Neuron (in vitro differentiated cells): ENCODE results near the gene ORAI2.
"Not testable (repeated sequence)": the region's sequence is repeated elsewhere in the genome, so short reads cannot be mapped to it uniquely, and the experiment has no call there.

ENCODE experiments used
- H2AFZ ChIP-seq: one replicate; pipeline ENCODE4 v1.6.1; 2013; ENCODE audit warnings: low read depth, mild to moderate bottlenecking, inconsistent platforms, low read length, moderate library complexity
- H3K27me3 ChIP-seq: one replicate; pipeline ENCODE4 v1.6.1; 2013; ENCODE audit warnings: low read length; ENCODE audit not compliant: insufficient read depth
- H3K36me3 ChIP-seq: one replicate; pipeline ENCODE4 v1.6.1; 2013; ENCODE audit warnings: low read length; ENCODE audit not compliant: insufficient read depth
- H3K4me1 ChIP-seq: one replicate; pipeline ENCODE4 v1.6.1; 2013; ENCODE audit warnings: low read length; ENCODE audit not compliant: insufficient read depth
- H3K4me3 ChIP-seq: 2 replicates; pipeline ENCODE4 v1.5.1; 2013; ENCODE audit warnings: mild to moderate bottlenecking, low read length, moderate library complexity
- H3K9me3 ChIP-seq: one replicate; pipeline ENCODE4 v1.6.1; 2013; ENCODE audit warnings: low read length

The ORAI2 gene

GRCh38 chr7:102439963-102440795 is 6.8 kb downstream of the ORAI2 start:
- no peaks in the 10 kb centered on the region for H3K9me3 ChIP-seq
- H3K4me1 ChIP-seq: peaks cover 5% of the 10 kb centered on the region
- no peak overlapping the region for H2AFZ ChIP-seq
- peaks cover 25% of the 10 kb centered on the region for H3K36me3 ChIP-seq
- no peak overlapping the region for H3K4me3 ChIP-seq
- no peaks in the 10 kb centered on the region for H3K27me3 ChIP-seq

DNA sequence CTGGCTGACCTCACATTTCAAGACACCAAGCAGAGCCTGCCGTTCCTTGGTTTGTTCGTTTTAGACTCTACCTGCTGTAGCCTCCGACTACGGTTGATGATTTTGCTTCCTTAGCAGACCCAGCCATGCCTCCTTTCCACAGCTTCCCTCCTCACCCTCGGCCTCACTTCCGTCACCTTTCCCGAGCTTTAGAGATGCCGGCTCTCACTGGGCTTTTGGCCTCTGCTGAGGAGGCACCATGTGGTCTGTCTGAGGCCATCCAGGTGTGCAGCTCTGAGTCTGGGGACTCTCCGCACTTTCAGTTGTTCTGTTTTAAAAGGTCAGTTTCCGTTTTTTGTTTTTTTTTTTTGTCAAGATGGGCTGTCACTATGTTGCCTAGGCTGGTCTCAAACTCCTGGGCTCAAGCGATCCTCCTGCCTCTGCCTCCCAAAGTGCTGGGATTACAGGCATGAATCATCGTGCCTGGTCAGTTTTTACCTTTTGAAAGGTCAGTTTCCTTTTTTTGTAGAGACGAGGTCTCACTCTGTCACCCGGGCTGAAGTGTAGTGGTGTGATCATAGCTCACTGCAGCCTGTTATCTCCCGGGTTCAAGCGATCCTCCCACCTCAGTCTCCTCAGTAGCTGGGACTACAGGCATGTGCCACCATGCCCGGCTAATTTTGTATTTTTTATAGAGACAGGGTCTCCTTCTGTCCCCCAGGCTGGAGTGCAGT is 11.7 kb downstream of the ORAI2 start:
- Histone ChIP-seq H3K36me3 (peaks cover 38% of the 10 kb centered on the region), H2AFZ (no peak overlapping the region), H3K9me3 (no peaks in the 10 kb centered on the region), H3K27me3 (no peaks in the 10 kb centered on the region), H3K4me1 (peaks cover 5% of the 10 kb centered on the region), H3K4me3 (no peak overlapping the region)

DNA sequence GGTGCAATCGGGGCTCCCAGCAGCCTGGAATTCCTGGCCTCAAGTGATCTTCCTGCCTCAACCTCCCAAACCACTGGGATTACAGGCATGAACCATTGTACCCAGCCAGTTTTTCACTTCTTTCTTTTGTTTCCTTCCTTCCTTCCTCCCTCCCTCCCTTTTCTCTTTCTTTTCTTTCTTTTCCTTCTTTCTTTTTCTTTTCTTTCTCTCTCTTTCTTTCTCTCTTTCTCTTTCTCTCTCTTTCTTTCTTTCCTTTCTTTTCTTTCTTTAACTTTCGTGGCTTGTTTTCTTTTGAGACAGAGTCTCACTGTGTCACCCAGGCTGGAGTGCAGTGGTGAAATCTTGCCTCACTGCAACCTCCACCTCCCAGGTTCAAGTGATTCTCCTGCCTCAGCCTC is 12.3 kb downstream of the ORAI2 start:
- Histone ChIP-seq H2AFZ (no peak overlapping the region), H3K4me1 (peaks cover 5% of the 10 kb centered on the region), H3K4me3 (no peak overlapping the region), H3K27me3 (no peaks in the 10 kb centered on the region), H3K36me3 (peaks cover 38% of the 10 kb centered on the region), H3K9me3 (no peaks in the 10 kb centered on the region)

- H3K27me3 ChIP-seq: no peaks in the 10 kb centered on the region
- H3K9me3 ChIP-seq: no peaks in the 10 kb centered on the region
- H2AFZ ChIP-seq: no peak overlapping the region
- no peak overlapping the region for H3K4me3 ChIP-seq
- peaks cover 35% of the 10 kb centered on the region for H3K36me3 ChIP-seq
- peaks cover 6% of the 10 kb centered on the region for H3K4me1 ChIP-seq
Observed at GRCh38 chr7:102446387-102447156, 13.2 kb downstream of the ORAI2 start.

DNA sequence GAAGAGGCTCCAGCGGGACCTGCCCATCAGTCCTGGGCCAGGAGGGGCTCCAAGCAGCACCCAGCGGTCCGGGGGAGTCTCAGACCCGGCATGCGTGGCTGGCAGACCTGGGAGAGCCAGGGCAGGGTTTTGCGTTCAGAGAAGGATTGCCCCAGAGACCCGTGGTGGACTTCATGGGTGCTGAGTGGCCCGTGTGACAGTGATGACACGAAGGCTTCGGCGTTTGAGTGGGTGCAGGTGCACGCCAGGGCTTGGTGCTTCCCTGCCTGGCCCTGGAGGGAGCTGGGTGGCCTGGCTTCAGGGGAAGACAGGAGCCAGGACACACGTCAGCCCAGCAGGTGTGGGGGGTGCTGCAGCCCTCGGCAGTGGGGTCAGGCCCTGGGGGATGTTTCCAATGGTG is 13.9 kb downstream of the ORAI2 start:
- no peaks in the 10 kb centered on the region for H3K27me3 ChIP-seq
- H2AFZ ChIP-seq: no peak overlapping the region
- peaks cover 8% of the 10 kb centered on the region for H3K4me1 ChIP-seq
- H3K9me3 ChIP-seq: no peaks in the 10 kb centered on the region
- H3K36me3 ChIP-seq: peaks cover 31% of the 10 kb centered on the region
- no peak overlapping the region for H3K4me3 ChIP-seq

- no peaks in the 10 kb centered on the region for H3K9me3 ChIP-seq
Observed at GRCh38 chr7:102449136-102449535, 15.8 kb downstream of the ORAI2 start.

GRCh38 chr7:102450242-102450641 is 16.9 kb downstream of the ORAI2 start:
- Histone ChIP-seq H3K4me1 (peaks cover 8% of the 10 kb centered on the region), H3K9me3 (no peaks in the 10 kb centered on the region)

More at GRCh38 chr7:102449136-102449535, 15.8 kb downstream of the ORAI2 start:
- Histone ChIP-seq H3K27me3 (no peaks in the 10 kb centered on the region), H3K4me1 (peaks cover 8% of the 10 kb centered on the region), H3K36me3 (peaks cover 27% of the 10 kb centered on the region), H2AFZ (no peak overlapping the region), H3K4me3 (no peak overlapping the region)

DNA sequence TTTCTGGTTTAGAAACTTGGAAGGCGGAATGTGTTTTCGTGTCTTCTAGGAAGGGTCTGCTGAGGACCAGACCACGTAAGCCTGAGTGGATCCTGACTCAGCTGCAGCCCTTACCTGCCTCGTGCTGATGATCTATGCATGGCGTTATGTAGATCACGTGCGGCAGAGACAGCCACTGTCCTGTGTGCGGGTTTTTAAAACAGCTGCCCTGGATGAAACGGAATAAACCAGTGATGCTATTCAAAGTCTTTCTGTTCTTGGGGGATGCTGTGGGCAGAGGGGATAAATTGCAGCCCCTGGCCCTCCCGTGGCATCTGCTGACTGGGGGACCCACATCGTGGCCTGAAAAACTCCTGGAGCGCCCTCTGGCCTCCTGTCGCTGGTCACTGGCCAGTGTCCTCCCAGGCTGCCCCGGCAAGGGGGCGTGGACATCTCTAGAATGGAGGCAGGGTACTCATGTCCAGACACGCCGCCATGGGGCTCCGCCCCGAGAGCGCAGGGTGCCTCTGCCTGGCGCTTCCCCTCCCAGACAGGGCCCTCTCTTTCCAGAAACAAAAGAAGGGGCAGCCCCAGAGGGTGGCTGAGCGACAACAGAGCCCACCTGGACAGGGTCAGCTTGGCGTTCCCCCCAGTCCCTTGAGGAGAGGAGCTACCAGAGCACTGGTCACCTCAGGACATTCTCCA is 18.1 kb downstream of the ORAI2 start:
- peaks cover 23% of the 10 kb centered on the region for H3K36me3 ChIP-seq
- no peak overlapping the region for H3K4me3 ChIP-seq
- no peaks in the 10 kb centered on the region for H3K9me3 ChIP-seq
- peaks cover 8% of the 10 kb centered on the region for H3K4me1 ChIP-seq
- H2AFZ ChIP-seq: no peak overlapping the region
- no peaks in the 10 kb centered on the region for H3K27me3 ChIP-seq

More at GRCh38 chr7:102450242-102450641, 16.9 kb downstream of the ORAI2 start:
- Histone ChIP-seq H3K4me3 (no peak overlapping the region), H3K36me3 (peaks cover 26% of the 10 kb centered on the region), H2AFZ (no peak overlapping the region), H3K27me3 (no peaks in the 10 kb centered on the region)

- no peak overlapping the region for H3K4me3 ChIP-seq
- peaks cover 21% of the 10 kb centered on the region for H3K36me3 ChIP-seq
- H3K4me1 ChIP-seq: peaks cover 8% of the 10 kb centered on the region
- no peak overlapping the region for H2AFZ ChIP-seq
- H3K9me3 ChIP-seq: no peaks in the 10 kb centered on the region
- H3K27me3 ChIP-seq: no peaks in the 10 kb centered on the region
Observed at GRCh38 chr7:102452451-102452850, 19.1 kb downstream of the ORAI2 start.

DNA sequence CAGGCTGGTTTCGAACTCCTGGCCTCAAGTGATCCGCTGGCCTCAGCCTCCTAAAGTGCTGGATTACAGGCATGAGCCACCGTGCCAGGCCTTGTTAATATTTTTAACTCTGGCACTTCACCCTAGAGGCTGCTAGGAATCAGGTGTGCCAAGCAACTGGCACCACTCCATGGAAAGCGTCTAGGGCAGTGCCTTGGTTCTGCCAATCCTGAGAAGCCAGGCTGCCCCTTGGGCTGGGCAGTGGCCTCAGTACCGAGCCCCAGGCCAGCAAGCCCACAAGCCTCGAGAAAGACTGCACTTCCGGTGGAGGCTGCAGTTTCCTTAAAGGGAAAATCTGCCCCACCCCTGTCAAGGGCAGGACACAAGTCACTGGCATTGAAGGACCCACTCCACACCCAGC is 19.9 kb downstream of the ORAI2 start:
- Histone ChIP-seq H3K4me1 (peaks cover 8% of the 10 kb centered on the region), H2AFZ (no peak overlapping the region), H3K9me3 (no peaks in the 10 kb centered on the region), H3K4me3 (no peak overlapping the region), H3K27me3 (no peaks in the 10 kb centered on the region), H3K36me3 (peaks cover 25% of the 10 kb centered on the region)

GRCh38 chr7:102454468-102454867 is 21.1 kb downstream of the ORAI2 start:
- Histone ChIP-seq H3K4me3 (no peak overlapping the region), H2AFZ (no peak overlapping the region), H3K36me3 (peaks cover 33% of the 10 kb centered on the region), H3K27me3 (no peaks in the 10 kb centered on the region), H3K9me3 (no peaks in the 10 kb centered on the region), H3K4me1 (peaks cover 8% of the 10 kb centered on the region)

DNA sequence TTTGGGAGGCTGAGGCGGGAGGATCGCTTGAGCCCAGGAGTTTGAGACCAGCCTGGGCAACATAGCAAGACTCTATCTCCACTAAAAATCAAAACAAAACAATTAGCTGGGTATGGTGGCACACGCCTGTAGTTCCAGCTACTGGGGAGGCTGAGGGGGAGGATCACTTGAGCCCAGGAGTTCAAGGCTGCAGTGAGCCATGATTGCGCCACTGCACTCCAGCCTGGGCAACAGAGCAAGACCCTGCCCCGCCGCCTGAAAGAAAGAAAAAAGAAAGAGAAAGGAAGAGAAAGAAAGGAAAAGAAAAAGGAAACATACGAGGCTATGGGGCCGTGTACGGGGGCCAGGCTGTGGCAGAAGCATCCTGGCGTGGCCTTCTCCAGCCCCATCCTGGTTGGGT is 21.6 kb downstream of the ORAI2 start:
- H2AFZ ChIP-seq, H3K27me3 ChIP-seq, H3K4me1 ChIP-seq, H3K4me3 ChIP-seq, H3K9me3 ChIP-seq: not testable (repeated sequence)
- H3K36me3 ChIP-seq: peaks cover 35% of the 10 kb centered on the region
